PC-9 (cell line): Measurements from ENCODE around the gene NPIPA3. TPM values are rescaled to one million over a fixed set of nuclear protein-coding genes. Genes with fewer than 3 reads are reported as not detected.
A peak's percentile ranks its signal among the peaks of the same experiment; 100 is the strongest.
"Not testable (repeated sequence)": the region's sequence is repeated elsewhere in the genome, so short reads cannot be mapped to it uniquely, and the experiment has no call there.

Source experiments
- BruUV-seq: library from RNA; stranded (reverse); fragments of 400-500 nt; replicated peaks from 2 replicates; lab custom pipeline; 2021; lab: Mats Ljungman, UMichigan
- CTCF ChIA-PET: fragments of 300-600 bp; sonication (Branson Sonifier 250); formaldehyde crosslinking; loops from one replicate; lab custom pipeline; 2022; ENCODE audit warnings: antibody characterized with exemption; lab: Charles Lee
- POLR2A ChIA-PET: fragments of 300-600 bp; sonication (Branson Sonifier 250); formaldehyde crosslinking; loops from one replicate; lab custom pipeline; 2022; ENCODE audit warnings: antibody characterized with exemption; ENCODE audit not compliant: unreplicated experiment; lab: Charles Lee
- DNase-seq, 2 experiments: peaks; one replicate each; pipeline versions ENCODE4 v3.0.0 to v3.0.0-alpha.2; 2015 to 2022; ENCODE audit warnings: mixed read lengths in 1 of 2
- H2AFZ ChIP-seq: fragments of 200-600 bp; sonication (generic); 2 replicates; pipeline ENCODE4 v1.8.1; 2017; ENCODE audit warnings: antibody characterized with exemption
- H3F3A ChIP-seq: fragments of 200-600 bp; sonication (generic); 2 replicates; pipeline ENCODE4 v1.8.1; 2017; ENCODE audit warnings: antibody characterized with exemption, mild to moderate bottlenecking, low read depth; ENCODE audit not compliant: insufficient read depth
- H3K27ac ChIP-seq: fragments of 200-600 bp; sonication (generic); 2 replicates; pipeline ENCODE4 v1.6.1; 2016; ENCODE audit warnings: mixed run types
- H3K27me3 ChIP-seq: fragments of 200-600 bp; sonication (generic); 2 replicates; pipeline ENCODE4 v1.6.1; 2016; ENCODE audit warnings: low read depth, mixed run types; ENCODE audit not compliant: insufficient read depth
- H3K36me3 ChIP-seq: fragments of 200-600 bp; sonication (generic); 2 replicates; pipeline ENCODE4 v1.6.1; 2016; ENCODE audit warnings: low read depth, mixed run types
- H3K4me1 ChIP-seq: fragments of 200-600 bp; sonication (generic); replicated peaks from 2 replicates; pipeline ENCODE4 v1.6.1; 2016; ENCODE audit warnings: mixed run types; ENCODE audit not compliant: insufficient read depth
- H3K4me2 ChIP-seq: fragments of 200-600 bp; sonication (generic); 2 replicates; pipeline ENCODE4 v1.6.1; 2017; ENCODE audit warnings: mixed run types
- H3K4me3 ChIP-seq: fragments of 200-600 bp; sonication (generic); 2 replicates; pipeline ENCODE4 v1.6.1; 2016; ENCODE audit warnings: mixed run types
- H3K79me2 ChIP-seq: fragments of 200-600 bp; sonication (generic); 2 replicates; pipeline ENCODE4 v1.6.1; 2017; ENCODE audit warnings: low read depth, mixed run types
- H3K9me2 ChIP-seq: fragments of 200-600 bp; sonication (generic); 2 replicates; pipeline ENCODE4 v1.8.1; 2017; ENCODE audit warnings: mild to moderate bottlenecking; ENCODE audit not compliant: insufficient read depth
- H3K9me3 ChIP-seq: fragments of 200-600 bp; sonication (generic); 2 replicates; pipeline ENCODE4 v1.8.1; 2016; ENCODE audit warnings: low read depth; ENCODE audit not compliant: insufficient read depth
- H4K20me1 ChIP-seq: fragments of 200-600 bp; sonication (generic); 2 replicates; pipeline ENCODE4 v1.8.1; 2017; ENCODE audit not compliant: insufficient read depth
- CTCF ChIP-seq: fragments of 200-600 bp; sonication (generic); conservative IDR thresholded peaks from 2 replicates; pipeline ENCODE4 v1.6.1; 2017; ENCODE audit warnings: mixed run types, antibody characterized with exemption, mild to moderate bottlenecking, moderate library complexity
- intact Hi-C: fragments of 100-400 bp; cut with micrococcal nuclease; formaldehyde crosslinking; loops from one replicate; pipeline ENCODE4 v1.10.0; 2022; ENCODE audit not compliant: unreplicated experiment
- total RNA-seq: library from RNA; stranded (reverse); gene quantifications from 2 replicates; pipeline ENCODE4 v1.2.3, GENCODE V29; 2021

The NPIPA3 gene
- total RNA-seq, 1 experiment from 2014 or later: not detected

- H2AFZ ChIP-seq, H3K4me3 ChIP-seq, H3K27me3 ChIP-seq, H3K36me3 ChIP-seq, H3K9me3 ChIP-seq, POLR2A ChIA-PET, intact Hi-C loops, H3K4me2 ChIP-seq, BruUV-seq, H3F3A ChIP-seq, H3K9me2 ChIP-seq, H4K20me1 ChIP-seq, H3K27ac ChIP-seq, DNase-seq, H3K4me1 ChIP-seq, CTCF ChIA-PET, H3K79me2 ChIP-seq: not testable (repeated sequence)
- TF ChIP-seq CTCF: 0 out of 2 replicates have a peak, but pooled peaks have one; percentile 17
These were observed 1.4 kb upstream of the NPIPA3 start for GRCh38 chr16:14701859-14702258.

GRCh38 chr16:14702672-14703071 lies 539 bp upstream of the NPIPA3 start:
- POLR2A ChIA-PET, CTCF ChIA-PET, H3K9me2 ChIP-seq, H3K27me3 ChIP-seq, H2AFZ ChIP-seq, H3K79me2 ChIP-seq, H3K4me1 ChIP-seq, H3K36me3 ChIP-seq, H3K9me3 ChIP-seq, H4K20me1 ChIP-seq, DNase-seq, H3K4me3 ChIP-seq, H3K4me2 ChIP-seq, BruUV-seq, H3K27ac ChIP-seq, intact Hi-C loops, H3F3A ChIP-seq: not testable (repeated sequence)

DNA sequence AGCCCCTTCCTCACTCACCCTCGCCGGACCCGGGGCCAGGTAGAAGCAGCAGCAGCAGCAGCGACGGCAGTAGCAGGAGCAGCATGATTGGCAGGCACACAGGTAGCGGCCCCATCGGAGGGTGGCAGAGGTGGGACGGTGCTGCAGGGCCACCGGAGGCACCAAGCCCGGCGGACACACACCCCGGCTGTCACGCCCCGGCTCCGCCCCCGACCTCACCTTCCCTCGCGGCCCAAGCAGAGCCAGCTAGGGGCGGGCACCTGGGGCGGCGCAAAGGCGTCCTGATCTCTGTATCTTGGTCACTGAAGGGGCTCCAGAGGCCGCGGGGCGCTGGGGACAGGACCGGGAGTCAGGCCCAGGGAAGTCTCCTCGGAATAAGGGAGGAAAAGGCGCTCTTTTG lies 30.0 kb downstream of the NPIPA3 start:
- H3K4me3 ChIP-seq, H3K27ac ChIP-seq, H3K9me2 ChIP-seq, H3F3A ChIP-seq, CTCF ChIA-PET, H3K9me3 ChIP-seq, BruUV-seq, H4K20me1 ChIP-seq, H3K79me2 ChIP-seq, intact Hi-C loops, DNase-seq, H3K27me3 ChIP-seq, H2AFZ ChIP-seq, H3K4me2 ChIP-seq, H3K4me1 ChIP-seq, POLR2A ChIA-PET, H3K36me3 ChIP-seq: not testable (repeated sequence)

GRCh38 chr16:14740832-14741385 lies 37.7 kb downstream of the NPIPA3 start:
- H3K27ac ChIP-seq, H3F3A ChIP-seq, DNase-seq, intact Hi-C loops, H3K4me1 ChIP-seq, H3K4me2 ChIP-seq, POLR2A ChIA-PET, H4K20me1 ChIP-seq, H3K9me2 ChIP-seq, BruUV-seq, H3K4me3 ChIP-seq, CTCF ChIA-PET, H3K27me3 ChIP-seq, H3K79me2 ChIP-seq, H3K36me3 ChIP-seq, H3K9me3 ChIP-seq, H2AFZ ChIP-seq: not testable (repeated sequence)

GRCh38 chr16:14741794-14742193 lies 38.6 kb downstream of the NPIPA3 start:
- H3K4me3 ChIP-seq, H4K20me1 ChIP-seq, H3K9me3 ChIP-seq, H3K27ac ChIP-seq, CTCF ChIA-PET, H3K9me2 ChIP-seq, H3K27me3 ChIP-seq, BruUV-seq, intact Hi-C loops, H3K4me1 ChIP-seq, H3K4me2 ChIP-seq, DNase-seq, H3F3A ChIP-seq, H3K79me2 ChIP-seq, H2AFZ ChIP-seq, POLR2A ChIA-PET, H3K36me3 ChIP-seq: not testable (repeated sequence)

- H4K20me1 ChIP-seq, H3F3A ChIP-seq, H3K79me2 ChIP-seq, POLR2A ChIA-PET, H3K27me3 ChIP-seq, H3K36me3 ChIP-seq, H3K4me1 ChIP-seq, H3K9me2 ChIP-seq, intact Hi-C loops, H3K4me3 ChIP-seq, BruUV-seq, H3K4me2 ChIP-seq, H2AFZ ChIP-seq, CTCF ChIA-PET, H3K27ac ChIP-seq, DNase-seq, H3K9me3 ChIP-seq: not testable (repeated sequence)
These were observed 39.3 kb downstream of the NPIPA3 start, which contains the start of gene NPIPA2 for GRCh38 chr16:14742273-14743128. TSS of gene NPIPA2 (plus strand) at chr16:14742533. CDS start at chr16:14748066, 5,533 bp downstream.
